Dermis blood vessel endothelial cell (primary cell): Measurements from ENCODE around the gene SLC35F3. TPM values are rescaled to one million over a fixed set of nuclear protein-coding genes. Genes with fewer than 3 reads are reported as not detected.
"Not testable (repeated sequence)": the region's sequence is repeated elsewhere in the genome, so short reads cannot be mapped to it uniquely, and the experiment has no call there.

Source experiments
- DNase-seq: peaks from one replicate; pipeline ENCODE4 v3.0.0; 2010
- total RNA-seq: library from RNA; depleted of rRNA; stranded (reverse); fragments of >200 nt; gene quantifications from 2 replicates; pipeline ENCODE4 v1.2.3, GENCODE V29; 2014

SLC35F3 gene
- total RNA-seq, result under 0.01 TPM in 1 of 2 replicates, not detected in the other

- DNase-seq, result no peak
Measured at GRCh38 chr1:233904633-233905415, at the start of gene SLC35F3. TSS of gene SLC35F3 (plus strand) at chr1:233904676.

DNA sequence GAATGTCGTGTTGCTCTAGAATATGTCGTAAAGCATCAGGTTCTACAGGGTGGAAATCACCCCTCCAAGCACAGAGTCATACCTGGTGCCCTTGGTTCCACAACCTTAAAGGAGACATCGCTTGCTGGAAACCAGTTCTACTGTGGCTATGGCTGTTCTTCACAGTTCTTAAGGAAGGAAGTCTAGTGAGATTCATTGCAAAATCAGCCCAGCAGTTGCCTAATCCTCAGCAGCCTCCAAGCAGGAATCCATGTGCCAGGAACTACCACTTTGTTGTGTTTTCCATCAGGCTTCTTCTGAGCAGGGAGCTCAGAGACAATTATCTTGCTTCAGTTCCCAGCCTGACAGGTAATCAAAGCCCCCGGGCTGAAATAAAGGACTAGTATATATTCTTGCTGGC is 45.0 kb upstream of the SLC35F3 start:
- no peak for DNase-seq

- DNase-seq, result no peak
Measured at GRCh38 chr1:233863901-233864545, 40.5 kb upstream of the SLC35F3 start.

DNA sequence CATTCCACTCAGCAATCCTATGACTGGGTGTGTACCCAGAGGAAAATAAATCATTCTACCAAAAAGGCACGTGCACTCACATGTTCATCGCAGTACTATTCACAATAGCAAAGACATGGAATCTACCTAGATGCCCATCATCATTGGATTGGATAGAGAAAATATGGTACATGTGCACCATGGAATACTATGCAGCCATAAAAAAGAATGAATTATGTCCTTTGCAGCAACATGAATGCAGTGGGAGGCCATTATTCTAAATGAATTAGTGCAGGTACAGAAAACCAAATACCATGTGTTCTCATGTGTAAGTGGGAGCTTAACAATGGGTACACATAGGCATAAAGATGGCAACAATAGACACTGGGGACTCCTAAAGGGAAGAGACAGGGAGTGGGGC is 39.9 kb upstream of the SLC35F3 start:
- no peak for DNase-seq

- no peak for DNase-seq
Measured at GRCh38 chr1:233865216-233865615, 39.3 kb upstream of the SLC35F3 start.

GRCh38 chr1:233865902-233866301 is 38.6 kb upstream of the SLC35F3 start:
- DNase-seq, result no peak

- no peak for DNase-seq
Measured at GRCh38 chr1:233867028-233867427, 37.4 kb upstream of the SLC35F3 start.

- no peak for DNase-seq
Measured at GRCh38 chr1:233868461-233868860, 36.0 kb upstream of the SLC35F3 start.

GRCh38 chr1:233869680-233870079 is 34.8 kb upstream of the SLC35F3 start:
- DNase-seq, result no peak

- DNase-seq, result no peak
Measured at GRCh38 chr1:233873666-233874065, 30.8 kb upstream of the SLC35F3 start.

DNA sequence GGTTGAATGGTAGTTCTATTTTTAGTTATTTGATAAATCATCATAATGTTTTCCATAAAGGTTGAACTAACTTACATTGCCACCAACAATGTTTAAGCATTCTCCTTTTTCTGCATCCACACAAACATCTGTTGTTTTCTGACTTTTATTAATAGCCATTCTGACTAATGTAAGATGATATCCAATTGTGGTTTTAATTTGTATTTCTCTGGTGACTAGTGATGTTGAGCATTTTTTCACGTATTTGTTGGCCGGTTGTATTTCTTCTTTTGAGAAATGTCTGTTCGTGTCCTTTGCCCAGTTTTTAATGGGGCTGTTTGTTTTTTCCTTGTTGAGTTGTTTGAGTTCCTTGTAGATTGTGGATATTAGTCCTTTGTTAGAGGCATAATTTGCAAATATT is 24.6 kb upstream of the SLC35F3 start:
- DNase-seq, result no peak

- DNase-seq, result no peak
Measured at GRCh38 chr1:233883671-233884070, 20.8 kb upstream of the SLC35F3 start.

DNA sequence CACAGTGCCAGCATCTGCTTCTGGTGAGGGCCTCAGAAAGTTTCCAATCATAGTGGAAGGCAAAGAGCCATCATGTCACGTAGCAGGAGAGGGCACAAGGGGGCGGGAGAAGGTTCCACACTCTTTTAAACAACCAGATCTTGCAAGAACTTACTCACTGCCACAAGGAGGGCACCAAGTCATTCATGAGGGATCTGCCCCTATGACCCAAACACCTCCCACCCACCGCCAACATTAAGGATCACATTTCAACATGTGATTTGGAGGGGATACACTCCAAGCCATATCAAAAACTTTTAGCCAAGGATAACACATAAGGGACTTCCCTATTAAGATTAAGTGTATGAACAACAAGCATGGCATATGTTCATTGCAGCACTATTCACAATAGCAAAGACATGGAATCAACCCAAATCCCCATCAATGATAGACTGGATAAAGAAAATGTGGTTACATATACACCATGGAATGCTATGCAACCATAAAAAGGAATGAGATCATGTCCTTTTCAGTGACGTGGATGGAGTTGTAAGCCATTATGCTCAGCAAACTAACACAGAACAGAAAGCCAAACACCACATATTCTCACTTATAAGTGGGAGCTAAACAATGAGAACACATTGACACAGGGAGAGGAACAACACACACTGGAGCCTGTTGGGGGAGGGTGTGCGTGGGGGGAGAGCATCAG is 19.9 kb upstream of the SLC35F3 start:
- no peak for DNase-seq

- DNase-seq, result no peak
Measured at GRCh38 chr1:233885196-233885920, 19.1 kb upstream of the SLC35F3 start.

DNA sequence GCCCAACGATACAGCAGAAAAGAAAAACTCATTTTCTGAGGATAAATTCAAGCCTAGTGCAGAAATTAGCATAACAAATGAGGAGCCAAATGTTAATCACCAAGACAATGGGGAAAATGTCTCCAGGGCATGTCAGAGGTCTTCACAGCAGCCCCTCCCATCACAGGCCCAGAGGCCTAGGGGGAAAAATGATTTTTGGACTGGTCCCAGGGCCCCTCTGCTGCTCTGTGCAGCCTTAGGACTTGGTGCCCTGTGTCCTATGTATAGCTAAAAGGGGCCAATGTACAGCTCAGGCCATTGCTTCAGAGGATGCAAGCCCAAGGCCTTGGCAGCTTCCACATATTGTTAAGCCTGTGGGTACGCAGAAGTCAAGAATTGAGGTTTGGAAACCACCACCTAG is 13.3 kb upstream of the SLC35F3 start:
- DNase-seq, result not testable (repeated sequence)

GRCh38 chr1:233897325-233898162 is 6.9 kb upstream of the SLC35F3 start:
- DNase-seq, result no peak

DNA sequence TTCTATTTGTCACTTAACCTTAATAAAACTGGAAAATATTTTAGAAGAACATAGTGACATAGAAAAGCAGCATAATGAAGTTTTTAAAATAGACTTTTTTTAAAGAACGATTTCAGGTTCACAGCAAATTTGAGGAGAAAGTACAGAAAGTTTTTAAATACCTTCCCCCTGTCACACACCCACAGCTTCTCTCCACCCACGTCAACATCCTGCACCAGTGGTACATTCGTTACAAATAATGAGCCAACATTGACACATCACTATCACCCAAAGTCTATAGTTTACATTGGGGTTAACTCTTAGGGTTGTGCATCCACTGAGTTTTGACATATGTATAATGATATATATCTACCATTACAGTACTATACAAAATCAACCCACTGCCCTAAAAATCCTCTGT is 3.0 kb upstream of the SLC35F3 start:
- DNase-seq, result no peak

DNA sequence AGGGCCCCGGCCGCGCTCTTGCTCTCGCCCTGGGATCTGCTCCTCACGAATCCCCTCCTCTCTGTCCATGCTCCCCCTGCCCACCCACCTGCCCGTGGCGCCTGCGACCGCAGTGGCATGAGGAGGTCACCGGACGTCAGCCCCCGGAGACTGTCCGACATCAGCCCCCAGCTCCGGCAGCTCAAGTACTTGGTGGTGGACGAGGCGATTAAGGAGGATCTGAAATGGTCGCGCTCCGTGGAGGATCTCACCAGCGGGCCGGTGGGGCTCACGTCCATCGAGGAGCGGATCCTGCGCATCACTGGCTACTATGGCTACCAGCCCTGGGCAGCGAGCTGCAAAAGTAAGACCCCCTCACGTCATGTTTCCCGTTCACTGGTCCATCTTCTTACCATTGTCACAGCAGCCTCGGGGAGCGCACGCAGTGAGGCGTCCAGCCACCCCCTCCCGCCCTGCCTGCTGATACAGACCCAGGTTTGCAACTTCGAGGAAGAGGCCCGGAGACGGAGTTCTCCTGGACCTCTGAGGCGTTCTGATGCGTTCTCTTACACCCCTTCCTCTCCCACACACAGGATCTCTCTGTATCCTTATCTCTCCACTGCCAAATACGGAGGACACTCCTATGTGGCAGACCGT is 1.1 kb downstream of the SLC35F3 start:
- DNase-seq, result no peak

GRCh38 chr1:233907151-233907550 is 2.7 kb downstream of the SLC35F3 start:
- DNase-seq, result no peak

- DNase-seq, result no peak
Measured at GRCh38 chr1:233908092-233908491, 3.6 kb downstream of the SLC35F3 start.

GRCh38 chr1:233909195-233909594 is 4.7 kb downstream of the SLC35F3 start:
- DNase-seq, result no peak

GRCh38 chr1:233912447-233912846 is 8.0 kb downstream of the SLC35F3 start:
- no peak for DNase-seq
